CD14-positive monocyte (primary cell): ENCODE measurements around the gene PTPRN2. TPM values are rescaled to one million over a fixed set of nuclear protein-coding genes. Genes with fewer than 3 reads are reported as not detected.
A peak's percentile ranks its signal among the peaks of the same experiment; 100 is the strongest.

Experiments used
- DNase-seq, 3 donors: peaks; one replicate each; pipeline ENCODE4 v3.0.0-alpha.2; 2011 to 2022
- H2AFZ ChIP-seq: 2 replicates; pipeline ENCODE4 v1.6.0; 2012; ENCODE audit warnings: mild to moderate bottlenecking, low read depth, low read length, inconsistent platforms; ENCODE audit not compliant: insufficient read depth, poor library complexity, severe bottlenecking
- H3K27ac ChIP-seq, 2 donors: 1 replicate in 1 of 2; 2 replicates in 1 of 2; pipeline ENCODE4 v1.5.1; 2012 to 2013; ENCODE audit warnings: low read length in 2 of 2, control low read depth in 1 of 2, inconsistent platforms in 1 of 2, low read depth in 1 of 2, mild to moderate bottlenecking in 1 of 2
- H3K27me3 ChIP-seq, 2 donors: one replicate each; pipeline versions ENCODE4 v1.6.0 to v1.6.1; 2011 to 2013; ENCODE audit warnings: low read length in 2 of 2; ENCODE audit not compliant: control insufficient read depth in 2 of 2, insufficient read depth in 2 of 2
- H3K36me3 ChIP-seq, 2 donors: replicated peaks in 1 of 2; 1 replicate in 1 of 2; 2 replicates in 1 of 2; pipeline versions ENCODE4 v1.5.1 to v1.6.1; 2012 to 2013; ENCODE audit warnings: low read length in 2 of 2, control low read depth in 1 of 2, inconsistent platforms in 1 of 2, mild to moderate bottlenecking in 1 of 2; ENCODE audit not compliant: insufficient read depth in 2 of 2, control insufficient read depth in 1 of 2
- H3K4me1 ChIP-seq, 2 donors: 1 replicate in 1 of 2; 2 replicates in 1 of 2; pipeline versions ENCODE4 v1.5.1 to v1.6.1; 2012 to 2013; ENCODE audit warnings: low read length in 2 of 2, control low read depth in 1 of 2, inconsistent platforms in 1 of 2, mild to moderate bottlenecking in 1 of 2, moderate library complexity in 1 of 2; ENCODE audit not compliant: insufficient read depth in 2 of 2, control insufficient read depth in 1 of 2
- H3K4me2 ChIP-seq: replicated peaks from 2 replicates; pipeline ENCODE3; 2012; ENCODE audit warnings: low read length, moderate library complexity, mild to moderate bottlenecking; ENCODE audit not compliant: poor library complexity, severe bottlenecking; ENCODE audit errors: extremely low read depth
- H3K4me3 ChIP-seq, 3 experiments: fragments of 200-600 bp in 1 of 3; sonication (generic) in 1 of 3; replicated peaks in 1 of 3; 1 replicate in 2 of 3; 2 replicates in 1 of 3; pipeline ENCODE4 v1.5.1; 2011 to 2013; ENCODE audit warnings: low read length in 3 of 3, mild to moderate bottlenecking in 3 of 3, control low read depth in 2 of 3, low read depth in 2 of 3, inconsistent platforms in 1 of 3, moderate library complexity in 1 of 3
- H3K79me2 ChIP-seq: 2 replicates; pipeline ENCODE4 v1.6.0; 2012; ENCODE audit warnings: mild to moderate bottlenecking, control low read depth, inconsistent platforms, low read length, moderate library complexity; ENCODE audit not compliant: insufficient read depth
- H3K9ac ChIP-seq: 2 replicates; pipeline ENCODE4 v1.6.0; 2017; ENCODE audit warnings: low read length, mild to moderate bottlenecking; ENCODE audit not compliant: insufficient read depth, poor library complexity, severe bottlenecking
- H3K9me3 ChIP-seq, 2 donors: replicated peaks in 1 of 2; 1 replicate in 1 of 2; 2 replicates in 1 of 2; pipeline versions ENCODE4 v1.5.1 to v1.6.1; 2012 to 2013; ENCODE audit warnings: low read length in 2 of 2, control low read depth in 1 of 2; ENCODE audit not compliant: control insufficient read depth in 1 of 2, insufficient read depth in 1 of 2
- H4K20me1 ChIP-seq: 2 replicates; pipeline ENCODE4 v1.6.0; 2012; ENCODE audit warnings: mild to moderate bottlenecking, low read length, control low read depth, moderate library complexity; ENCODE audit not compliant: insufficient read depth
- H3K27ac Mint-ChIP-seq, 7 donors: one replicate each; pipeline ENCODE4 v1.8.0; 2020; ENCODE audit warnings: mild to moderate bottlenecking in 7 of 7, mixed read lengths in 7 of 7, moderate library complexity in 6 of 7, inconsistent platforms in 2 of 7
- H3K27me3 Mint-ChIP-seq, 3 donors: one replicate each; pipeline ENCODE4 v1.8.0; 2021 to 2022; ENCODE audit warnings: low read depth in 3 of 3, mild to moderate bottlenecking in 3 of 3, mixed read lengths in 3 of 3, moderate library complexity in 3 of 3, inconsistent platforms in 1 of 3
- H3K36me3 Mint-ChIP-seq, 2 donors: one replicate each; pipeline ENCODE4 v1.8.0; 2020; ENCODE audit warnings: mixed read lengths in 2 of 2, inconsistent platforms in 1 of 2, mild to moderate bottlenecking in 1 of 2
- H3K4me1 Mint-ChIP-seq: one replicate; pipeline ENCODE4 v1.8.0; 2020; ENCODE audit warnings: mild to moderate bottlenecking, mixed read lengths
- H3K4me3 Mint-ChIP-seq, 2 donors: one replicate each; pipeline ENCODE4 v1.8.0; 2020; ENCODE audit warnings: mild to moderate bottlenecking in 2 of 2, mixed read lengths in 2 of 2, moderate library complexity in 1 of 2
- H3K9me3 Mint-ChIP-seq, 7 donors: one replicate each; pipeline ENCODE4 v1.8.0; 2020 to 2022; ENCODE audit warnings: mixed read lengths in 7 of 7, mild to moderate bottlenecking in 6 of 7, moderate library complexity in 6 of 7, inconsistent platforms in 2 of 7
- CTCF ChIP-seq: fragments of 200-600 bp; IDR thresholded peaks from one replicate; pipeline ENCODE4 v1.8.0; 2022; ENCODE audit warnings: antibody characterized with exemption, mild to moderate bottlenecking
- WGBS: methylation state at CpG from one replicate; pipeline ENCODE4 v1.1.5; 2013; ENCODE audit warnings: missing lambda C conversion rate; ENCODE audit not compliant: insufficient coverage; 5-methylcytosine and 5-hydroxymethylcytosine counted together
- intact Hi-C, 2 donors: fragments of 100-400 bp; cut with micrococcal nuclease; formaldehyde crosslinking; loops; one replicate each; pipeline versions ENCODE4 v1.15.0 to v1.15.1; 2023
- polyA plus RNA-seq, 3 donors: library from polyadenylated mRNA; depleted of rRNA in 1 of 3; unstranded in 2 of 3; stranded (reverse) in 1 of 3; fragments of 300-500 nt in 2 of 3; fragments of >200 nt in 1 of 3; fragmentation: Illumina TruSeq in 2 of 3; gene quantifications; 1 replicate in 2 of 3; 2 replicates in 1 of 3; pipeline ENCODE4 v1.2.3, GENCODE V29; 2012 to 2021

The PTPRN2 gene
- polyA plus RNA-seq, 3 donors, result 0.25 to 1.4 (median 0.97) TPM

DNA sequence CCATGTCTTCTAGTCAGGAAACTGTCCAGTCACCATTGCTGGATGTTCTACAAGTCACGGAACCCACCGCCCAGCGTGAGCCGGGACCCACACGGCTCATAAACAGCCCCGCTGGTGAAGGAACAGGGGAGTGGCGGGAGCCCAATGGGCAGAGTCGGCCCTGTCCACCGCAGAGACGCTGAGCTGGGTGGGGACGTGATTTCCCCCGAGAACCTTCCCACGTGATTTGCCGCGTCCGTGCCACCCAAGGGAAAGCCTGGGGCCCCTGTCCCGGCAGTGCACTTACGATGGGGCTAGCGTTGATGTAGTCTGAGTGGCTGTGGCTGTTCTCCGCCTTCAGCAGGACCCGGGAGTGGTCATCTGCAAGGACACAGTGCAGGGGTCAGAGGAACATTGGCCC, 983.9 kb downstream of the PTPRN2 start:
- no peak overlapping the region for H3K27ac Mint-ChIP-seq
- Histone ChIP-seq H4K20me1 (no peaks in the 10 kb centered on the region), H3K27me3 (no peaks in the 10 kb centered on the region), H3K36me3 (no peaks in the 10 kb centered on the region), H3K4me1 (no peaks in the 10 kb centered on the region), H2AFZ (no peak overlapping the region), H3K9ac (no peak overlapping the region), H3K27ac (no peak overlapping the region), H3K4me2 (no peak overlapping the region), H3K4me3 (no peak overlapping the region), H3K79me2 (no peaks in the 10 kb centered on the region), H3K9me3 (no peaks in the 10 kb centered on the region)
- H3K36me3 Mint-ChIP-seq, result no peaks in the 10 kb centered on the region
- TF ChIP-seq CTCF, result no peak
- 96% methylated on average over 17 of the region's 21 CpGs for WGBS
- H3K27me3 Mint-ChIP-seq, result peaks cover 2 to 3% (median 2%) of the 10 kb centered on the region in 3 donors
- H3K4me3 Mint-ChIP-seq, result no peak overlapping the region
- intact Hi-C loops, result loop anchor here in 1 of 2 donors (2.0 kb wide), 1 partner anchor 23 kb away; no protein-coding TSS in a partner anchor
- peaks cover 0 to 2% (median 0%) of the 10 kb centered on the region in 7 donors for H3K9me3 Mint-ChIP-seq
- no peak for DNase-seq
- no peaks in the 10 kb centered on the region for H3K4me1 Mint-ChIP-seq

DNA sequence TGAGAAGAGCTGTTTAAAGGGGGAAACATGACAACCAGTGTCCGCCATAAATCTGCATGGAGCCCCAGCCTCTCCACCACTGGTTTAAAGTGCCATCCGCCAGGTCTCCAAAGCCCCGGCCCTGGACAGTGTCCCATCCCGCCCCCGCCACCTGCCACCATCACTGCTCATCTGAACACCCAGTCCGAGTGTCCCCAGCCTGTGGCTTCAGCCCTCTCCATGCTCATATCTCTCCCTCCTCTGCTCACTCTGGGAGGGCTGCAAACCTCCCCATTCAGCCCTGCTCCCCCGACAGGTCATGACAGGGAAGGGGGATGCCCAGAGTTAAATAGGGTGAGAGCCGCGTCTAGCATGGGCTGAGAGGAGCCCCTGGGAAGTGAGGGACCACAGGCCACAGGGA, 984.6 kb downstream of the PTPRN2 start:
- no peaks in the 10 kb centered on the region for H3K9me3 ChIP-seq
- H3K4me3 ChIP-seq, result no peak overlapping the region
- no peaks in the 10 kb centered on the region for H4K20me1 ChIP-seq
- Mint-ChIP-seq H3K9me3 (peaks cover 0 to 2% (median 0%) of the 10 kb centered on the region in 7 donors), H3K27ac (peak overlapping the region in 1 of 7 donors; percentile 8), H3K36me3 (no peaks in the 10 kb centered on the region), H3K4me1 (no peaks in the 10 kb centered on the region), H3K27me3 (peaks cover 2 to 3% (median 2%) of the 10 kb centered on the region in 3 donors), H3K4me3 (no peak overlapping the region)
- H3K4me1 ChIP-seq, result no peaks in the 10 kb centered on the region
- H2AFZ ChIP-seq, result no peak overlapping the region
- no peak overlapping the region for H3K9ac ChIP-seq
- TF ChIP-seq CTCF, result no peak
- H3K4me2 ChIP-seq, result no peak overlapping the region
- no peaks in the 10 kb centered on the region for H3K79me2 ChIP-seq
- DNase-seq, result no peak
- H3K36me3 ChIP-seq, result no peaks in the 10 kb centered on the region
- no peak overlapping the region for H3K27ac ChIP-seq
- intact Hi-C loops, result no loop called here
- WGBS, result 93% methylated on average over 3 of the region's 9 CpGs
- no peaks in the 10 kb centered on the region for H3K27me3 ChIP-seq
